HG03139 (cell line): Measurements from ENCODE around the gene GAS7.

Experiments used
- ATAC-seq: cut with Tn5 transposase; IDR thresholded peaks from one replicate; pipeline ENCODE4 v1.9.1; 2021; ENCODE audit not compliant: unreplicated experiment

Gene GAS7

GRCh38 chr17:9959377-9959981 is 238.9 kb downstream of the GAS7 start:
- no peak for ATAC-seq

- no peak for ATAC-seq
These were observed 239.7 kb downstream of the GAS7 start for GRCh38 chr17:9958586-9959281.

GRCh38 chr17:9957244-9957643 is 241.2 kb downstream of the GAS7 start:
- no peak for ATAC-seq

- no peak for ATAC-seq
These were observed 241.8 kb downstream of the GAS7 start for GRCh38 chr17:9956474-9957131.

- ATAC-seq = no peak
These were observed 244.9 kb downstream of the GAS7 start for GRCh38 chr17:9953492-9953891.

GRCh38 chr17:9951803-9952202 is 246.6 kb downstream of the GAS7 start:
- no peak for ATAC-seq

- ATAC-seq = no peak
These were observed 249.5 kb downstream of the GAS7 start for GRCh38 chr17:9948928-9949327.

- no peak for ATAC-seq
These were observed 253.7 kb downstream of the GAS7 start for GRCh38 chr17:9944704-9945103.

- ATAC-seq = no peak
These were observed 255.1 kb downstream of the GAS7 start for GRCh38 chr17:9943343-9943742.

GRCh38 chr17:9942885-9943284 is 255.5 kb downstream of the GAS7 start:
- no peak for ATAC-seq

GRCh38 chr17:9941305-9941704 is 257.1 kb downstream of the GAS7 start:
- no peak for ATAC-seq

- ATAC-seq = no peak
These were observed 257.6 kb downstream of the GAS7 start for GRCh38 chr17:9940841-9941240.

- no peak for ATAC-seq
These were observed 259.6 kb downstream of the GAS7 start for GRCh38 chr17:9938764-9939163.

GRCh38 chr17:9937901-9938300 is 260.5 kb downstream of the GAS7 start:
- ATAC-seq = no peak

GRCh38 chr17:9937241-9937761 is 261.1 kb downstream of the GAS7 start:
- no peak for ATAC-seq

GRCh38 chr17:9936095-9936494 is 262.3 kb downstream of the GAS7 start:
- ATAC-seq = no peak

GRCh38 chr17:9935408-9935807 is 263.0 kb downstream of the GAS7 start:
- ATAC-seq = no peak

GRCh38 chr17:9934331-9934730 is 264.1 kb downstream of the GAS7 start:
- ATAC-seq = no peak

- ATAC-seq = no peak
These were observed 265.9 kb downstream of the GAS7 start for GRCh38 chr17:9932491-9932890.

- ATAC-seq = no peak
These were observed 267.2 kb downstream of the GAS7 start for GRCh38 chr17:9931144-9931741.

- ATAC-seq = no peak
These were observed 268.5 kb downstream of the GAS7 start for GRCh38 chr17:9929871-9930270.
